Liver (tissue), 9 donors: ENCODE data around the gene SUGCT. TPM values are rescaled to one million over a fixed set of nuclear protein-coding genes. Genes with fewer than 3 reads are reported as not detected.

Source experiments
- DNase-seq: peaks from one replicate; pipeline ENCODE4 v3.0.0-alpha.2; 2017; ENCODE audit warnings: low spot score
- H3K27ac ChIP-seq, 2 donors: one replicate each; pipeline ENCODE4 v1.7.0; 2013; ENCODE audit warnings: inconsistent platforms in 2 of 2, low read length in 2 of 2, control low read depth in 1 of 2, low read depth in 1 of 2, mild to moderate bottlenecking in 1 of 2
- H3K27me3 ChIP-seq, 4 donors: one replicate each; pipeline versions ENCODE4 v1.6.1 to v1.7.0; 2013; ENCODE audit warnings: low read length in 3 of 4, inconsistent platforms in 1 of 4, mild to moderate bottlenecking in 1 of 4, moderate library complexity in 1 of 4; ENCODE audit not compliant: control insufficient read depth in 4 of 4, insufficient read depth in 4 of 4
- H3K36me3 ChIP-seq, 4 donors: one replicate each; pipeline versions ENCODE4 v1.6.1 to v1.7.0; 2013; ENCODE audit warnings: low read length in 3 of 4, mild to moderate bottlenecking in 3 of 4, low read depth in 1 of 4, moderate library complexity in 1 of 4; ENCODE audit not compliant: control insufficient read depth in 4 of 4, insufficient read depth in 3 of 4
- H3K4me1 ChIP-seq, 4 donors: one replicate each; pipeline versions ENCODE4 v1.6.1 to v1.7.0; 2013; ENCODE audit warnings: low read length in 3 of 4, mild to moderate bottlenecking in 3 of 4, moderate library complexity in 1 of 4; ENCODE audit not compliant: control insufficient read depth in 4 of 4, insufficient read depth in 4 of 4
- H3K4me3 ChIP-seq, 3 donors: one replicate each; pipeline versions ENCODE4 v1.6.1 to v1.7.0; 2013; ENCODE audit warnings: low read length in 3 of 3, control low read depth in 1 of 3, low read depth in 1 of 3, mild to moderate bottlenecking in 1 of 3
- H3K9ac ChIP-seq, 2 donors: one replicate each; pipeline ENCODE4 v1.7.0; 2013; ENCODE audit warnings: low read length in 2 of 2, mild to moderate bottlenecking in 2 of 2, moderate library complexity in 2 of 2, control low read depth in 1 of 2, low read depth in 1 of 2
- H3K9me3 ChIP-seq, 4 donors: one replicate each; pipeline versions ENCODE4 v1.6.1 to v1.7.0; 2013; ENCODE audit warnings: low read length in 3 of 4; ENCODE audit not compliant: control insufficient read depth in 4 of 4
- CTCF ChIP-seq: fragments of 150-350 bp; IDR thresholded peaks from 2 replicates; pipeline ENCODE4 v1.5.1; 2017; ENCODE audit warnings: improper control_type of control experiment, low read depth, low read length; ENCODE audit not compliant: missing input control
- EGR1 ChIP-seq, 2 donors: IDR thresholded peaks; 2 replicates each; pipeline ENCODE4 v1.6.1; 2016 to 2018; ENCODE audit warnings: antibody characterized with exemption in 2 of 2, low read depth in 2 of 2
- FOXA1 ChIP-seq: IDR thresholded peaks from 2 replicates; pipeline ENCODE4 v1.6.1; 2016; ENCODE audit warnings: antibody characterized with exemption
- FOXA2 ChIP-seq: IDR thresholded peaks from 2 replicates; pipeline ENCODE4 v1.6.1; 2016; ENCODE audit warnings: antibody characterized with exemption
- GABPA ChIP-seq, 2 donors: IDR thresholded peaks in 1 of 2; conservative IDR thresholded peaks in 1 of 2; 2 replicates each; pipeline ENCODE4 v1.6.1; 2016; ENCODE audit warnings: antibody characterized with exemption in 2 of 2, mild to moderate bottlenecking in 1 of 2, moderate library complexity in 1 of 2
- HNF4G ChIP-seq: IDR thresholded peaks from 2 replicates; pipeline ENCODE4 v1.6.1; 2016; ENCODE audit warnings: antibody characterized with exemption
- JUND ChIP-seq, 2 donors: IDR thresholded peaks; 2 replicates each; pipeline ENCODE4 v1.6.1; 2016; ENCODE audit warnings: antibody characterized with exemption in 2 of 2
- RAD21 ChIP-seq, 2 donors: IDR thresholded peaks; 2 replicates each; pipeline ENCODE4 v1.6.1; 2016; ENCODE audit warnings: antibody characterized with exemption in 2 of 2, mild to moderate bottlenecking in 2 of 2
- RXRA ChIP-seq, 2 donors: IDR thresholded peaks; 2 replicates each; pipeline ENCODE4 v1.6.1; 2017 to 2018; ENCODE audit warnings: antibody characterized with exemption in 2 of 2, mild to moderate bottlenecking in 1 of 2
- SP1 ChIP-seq: IDR thresholded peaks from 2 replicates; pipeline ENCODE4 v1.6.1; 2018; ENCODE audit warnings: antibody characterized with exemption, mild to moderate bottlenecking
- TAF1 ChIP-seq: conservative IDR thresholded peaks from 2 replicates; pipeline ENCODE4 v1.6.1; 2016; ENCODE audit warnings: antibody characterized with exemption, mild to moderate bottlenecking
- YY1 ChIP-seq: IDR thresholded peaks from 2 replicates; pipeline ENCODE4 v1.6.1; 2016; ENCODE audit warnings: antibody characterized with exemption, mild to moderate bottlenecking
- ZBTB33 ChIP-seq: IDR thresholded peaks from 2 replicates; pipeline ENCODE4 v1.6.1; 2016; ENCODE audit warnings: antibody characterized with exemption
- WGBS: extraction: QIAGEN DNeasy Blood & Tissue Kit; methylation state at CpG from one replicate; pipeline ENCODE4 v1.1.7; 2013; 5-methylcytosine and 5-hydroxymethylcytosine counted together
- polyA plus RNA-seq, 2 donors: library from polyadenylated mRNA; stranded (reverse) in 1 of 2; unstranded in 1 of 2; fragments of 200-250 nt in 1 of 2; fragments of >200 nt in 1 of 2; fragmentation: Nextera tagmentation in 1 of 2; extraction: Ambion mirVana in 1 of 2; gene quantifications; one replicate each; pipeline versions ENCODE4 v1.2.1 to v1.2.3, GENCODE V29; 2013 to 2015
- total RNA-seq, 2 donors: library from RNA; depleted of rRNA; stranded (reverse); fragments of >200 nt; gene quantifications; one replicate each; pipeline ENCODE4 v1.2.3, GENCODE V29; 2014
- TF ChIP-seq, protein P1 (sequence below): IDR thresholded peaks from 2 replicates; pipeline ENCODE4 v1.6.1; 2016; ENCODE audit warnings: antibody characterized with exemption
- TF ChIP-seq, protein P2 (sequence below): IDR thresholded peaks from 2 replicates; pipeline ENCODE4 v1.6.1; 2016; ENCODE audit warnings: antibody characterized with exemption
- TF ChIP-seq, protein P3 (sequence below): IDR thresholded peaks from 2 replicates; pipeline ENCODE4 v1.6.1; 2016; ENCODE audit warnings: antibody characterized with exemption, mild to moderate bottlenecking
- donor health status: healthy.
- donor health status: healthy.
- donor health status: healthy.
- donor health status: healthy.
- donor health status: healthy.

Gene SUGCT
- total and polyA plus RNA-seq, 4 donors: 6.2 to 11.9 (median 9.9) TPM

DNA sequence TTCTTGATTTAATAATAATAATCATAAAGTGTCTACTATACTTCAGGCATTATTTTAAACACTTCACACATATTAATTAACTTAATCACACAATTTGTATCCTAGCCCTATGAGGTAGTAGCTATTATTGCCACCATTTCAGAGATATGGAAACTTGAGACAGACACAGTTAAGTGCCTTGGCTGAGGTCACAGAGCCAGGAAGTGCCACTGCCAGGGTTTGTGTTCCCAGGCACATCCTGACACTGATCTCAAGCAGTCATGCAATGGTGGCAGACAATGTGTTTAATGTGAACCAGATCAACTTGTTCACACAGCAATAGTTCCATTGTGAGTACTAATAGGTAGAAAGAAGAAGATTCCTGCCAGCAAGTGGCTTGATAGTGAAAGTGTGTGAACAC is 666.0 kb downstream of the SUGCT start:
- TF ChIP-seq FOXA1: no peak

DNA sequence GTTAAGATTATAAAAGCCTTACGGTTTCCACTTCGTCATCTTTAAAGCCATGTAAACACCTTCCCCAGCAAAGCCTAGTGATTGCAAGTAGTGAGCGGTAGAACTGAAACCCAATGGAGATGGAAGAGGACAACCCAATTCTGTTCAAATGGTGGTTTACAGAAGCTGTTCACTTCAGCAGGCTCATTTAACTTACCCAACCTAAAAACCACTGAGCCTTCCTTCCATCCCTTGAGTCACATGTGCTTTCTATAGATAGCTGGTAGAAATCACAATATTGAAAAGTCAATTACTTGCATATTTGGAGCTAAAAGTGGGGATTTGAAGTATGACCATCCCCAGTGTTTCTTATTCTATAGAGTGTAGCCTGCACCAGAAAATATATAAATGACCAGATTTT is 667.7 kb downstream of the SUGCT start:
- no peaks in the 10 kb centered on the region for H3K36me3 ChIP-seq
- H3K9ac ChIP-seq: no peak overlapping the region
- H3K4me3 ChIP-seq: no peak overlapping the region
- DNase-seq: no peak
- H3K4me1 ChIP-seq: no peaks in the 10 kb centered on the region
- H3K9me3 ChIP-seq: no peaks in the 10 kb centered on the region
- no peaks in the 10 kb centered on the region for H3K27me3 ChIP-seq
- WGBS: 93% methylated on average over 3 of the region's 3 CpGs
- TF ChIP-seq TAF1: no peak
- TF ChIP-seq JUND (IDR thresholded peaks at IDR 0.05): no peak
- no peak for TF ChIP-seq CTCF
- TF ChIP-seq FOXA1: no peak
- TF ChIP-seq, protein P1, sequence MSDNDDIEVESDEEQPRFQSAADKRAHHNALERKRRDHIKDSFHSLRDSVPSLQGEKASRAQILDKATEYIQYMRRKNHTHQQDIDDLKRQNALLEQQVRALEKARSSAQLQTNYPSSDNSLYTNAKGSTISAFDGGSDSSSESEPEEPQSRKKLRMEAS: no peak
- TF ChIP-seq RXRA (IDR thresholded peaks at IDR 0.05): no peak
- no peak overlapping the region for H3K27ac ChIP-seq

More for the DNA sequence above, 666.0 kb downstream of the SUGCT start:
- Histone ChIP-seq H3K9ac (no peak overlapping the region), H3K4me1 (no peaks in the 10 kb centered on the region), H3K4me3 (no peak overlapping the region), H3K36me3 (no peaks in the 10 kb centered on the region), H3K27me3 (no peaks in the 10 kb centered on the region), H3K9me3 (no peaks in the 10 kb centered on the region), H3K27ac (no peak overlapping the region)
- no peak for DNase-seq

DNA sequence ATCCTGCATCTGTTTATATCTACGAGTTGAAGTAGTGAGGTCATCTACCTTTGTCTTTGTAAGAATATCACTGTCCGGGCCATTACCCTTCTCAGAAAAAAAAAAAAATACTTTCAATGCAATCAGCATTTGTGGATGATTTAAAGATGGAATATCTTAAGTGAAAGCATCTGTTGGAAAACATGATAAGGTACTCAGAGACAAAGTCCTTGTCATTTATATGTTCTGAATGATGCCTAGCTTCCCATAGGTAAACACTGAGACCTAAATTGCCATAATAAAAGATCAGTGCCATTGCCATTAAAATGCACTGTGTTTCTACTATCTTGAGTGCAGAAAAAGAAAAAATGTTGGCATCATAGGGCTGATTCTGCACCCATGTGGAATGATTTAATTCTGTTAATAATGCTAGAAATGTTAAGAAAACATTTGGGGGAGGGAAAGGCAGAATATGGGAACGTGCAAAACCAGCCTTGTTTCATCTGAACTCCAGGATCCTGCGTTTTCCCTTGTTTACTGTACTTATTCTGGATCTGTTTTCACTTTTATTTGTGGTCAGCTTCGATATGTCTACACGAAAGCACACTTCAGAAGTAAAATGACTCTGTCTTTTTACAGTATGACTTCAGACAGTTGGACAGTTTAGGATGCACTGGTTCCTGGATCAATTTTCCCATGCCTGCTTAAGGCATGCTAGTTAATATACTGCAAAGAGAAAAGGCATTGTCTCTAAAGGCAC is 669.8 kb downstream of the SUGCT start:
- H3K36me3 ChIP-seq: no peaks in the 10 kb centered on the region
- 84% methylated on average over 6 of the region's 6 CpGs for WGBS
- no peak overlapping the region for H3K4me3 ChIP-seq
- no peak for DNase-seq
- H3K27me3 ChIP-seq: no peaks in the 10 kb centered on the region
- H3K27ac ChIP-seq: no peak overlapping the region
- H3K9ac ChIP-seq: no peak overlapping the region
- no peaks in the 10 kb centered on the region for H3K9me3 ChIP-seq
- H3K4me1 ChIP-seq: no peaks in the 10 kb centered on the region
- TF ChIP-seq, protein P1: no peak
- TF ChIP-seq ZBTB33 (no peak), RXRA (IDR thresholded peaks at IDR 0.05) (no peak), HNF4G (no peak), CTCF (no peak), FOXA1 (no peak), RAD21 (IDR thresholded peaks at IDR 0.05) (no peak), TAF1 (no peak), EGR1 (IDR thresholded peaks at IDR 0.05; ENCODE audit: low read depth in 2 of 2) (no peak), JUND (IDR thresholded peaks at IDR 0.05) (no peak), YY1 (no peak), GABPA (IDR thresholded peaks at IDR 0.05 in 1 of 2, conservative IDR thresholded peaks at IDR 0.05 in 1 of 2) (no peak), FOXA2 (no peak), SP1 (no peak)
- TF ChIP-seq, protein P2, sequence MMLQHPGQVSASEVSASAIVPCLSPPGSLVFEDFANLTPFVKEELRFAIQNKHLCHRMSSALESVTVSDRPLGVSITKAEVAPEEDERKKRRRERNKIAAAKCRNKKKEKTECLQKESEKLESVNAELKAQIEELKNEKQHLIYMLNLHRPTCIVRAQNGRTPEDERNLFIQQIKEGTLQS: no peak
- TF ChIP-seq, protein P3, sequence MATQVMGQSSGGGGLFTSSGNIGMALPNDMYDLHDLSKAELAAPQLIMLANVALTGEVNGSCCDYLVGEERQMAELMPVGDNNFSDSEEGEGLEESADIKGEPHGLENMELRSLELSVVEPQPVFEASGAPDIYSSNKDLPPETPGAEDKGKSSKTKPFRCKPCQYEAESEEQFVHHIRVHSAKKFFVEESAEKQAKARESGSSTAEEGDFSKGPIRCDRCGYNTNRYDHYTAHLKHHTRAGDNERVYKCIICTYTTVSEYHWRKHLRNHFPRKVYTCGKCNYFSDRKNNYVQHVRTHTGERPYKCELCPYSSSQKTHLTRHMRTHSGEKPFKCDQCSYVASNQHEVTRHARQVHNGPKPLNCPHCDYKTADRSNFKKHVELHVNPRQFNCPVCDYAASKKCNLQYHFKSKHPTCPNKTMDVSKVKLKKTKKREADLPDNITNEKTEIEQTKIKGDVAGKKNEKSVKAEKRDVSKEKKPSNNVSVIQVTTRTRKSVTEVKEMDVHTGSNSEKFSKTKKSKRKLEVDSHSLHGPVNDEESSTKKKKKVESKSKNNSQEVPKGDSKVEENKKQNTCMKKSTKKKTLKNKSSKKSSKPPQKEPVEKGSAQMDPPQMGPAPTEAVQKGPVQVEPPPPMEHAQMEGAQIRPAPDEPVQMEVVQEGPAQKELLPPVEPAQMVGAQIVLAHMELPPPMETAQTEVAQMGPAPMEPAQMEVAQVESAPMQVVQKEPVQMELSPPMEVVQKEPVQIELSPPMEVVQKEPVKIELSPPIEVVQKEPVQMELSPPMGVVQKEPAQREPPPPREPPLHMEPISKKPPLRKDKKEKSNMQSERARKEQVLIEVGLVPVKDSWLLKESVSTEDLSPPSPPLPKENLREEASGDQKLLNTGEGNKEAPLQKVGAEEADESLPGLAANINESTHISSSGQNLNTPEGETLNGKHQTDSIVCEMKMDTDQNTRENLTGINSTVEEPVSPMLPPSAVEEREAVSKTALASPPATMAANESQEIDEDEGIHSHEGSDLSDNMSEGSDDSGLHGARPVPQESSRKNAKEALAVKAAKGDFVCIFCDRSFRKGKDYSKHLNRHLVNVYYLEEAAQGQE: no peak
